Hypothalamus (tissue), 51 donors: ENCODE measurements around the gene UHRF1.
"Not testable (repeated sequence)": the region's sequence is repeated elsewhere in the genome, so short reads cannot be mapped to it uniquely, and the experiment has no call there.

Experiments
- DNase-seq, 51 donors: peaks; one replicate each; lab custom pipeline; 2025; lab: John Stamatoyannopoulos, UW

UHRF1 gene

GRCh38 chr19:4896372-4896771 is 12.9 kb upstream of the UHRF1 start:
- DNase-seq, result no peak

GRCh38 chr19:4897146-4897545 is 12.2 kb upstream of the UHRF1 start:
- no peak for DNase-seq

- DNase-seq, result not testable (repeated sequence)
Measured at GRCh38 chr19:4900879-4901278, 8.4 kb upstream of the UHRF1 start.

- no peak for DNase-seq
Measured at GRCh38 chr19:4902796-4903195, 6.5 kb upstream of the UHRF1 start, which contains the start of gene ARRDC5. Gene ARRDC5, minus strand, starts transcription at chr19:4902896. Its CDS starts 71 bp downstream, at chr19:4902825.

GRCh38 chr19:4904481-4904880 is 4.8 kb upstream of the UHRF1 start:
- no peak for DNase-seq

- DNase-seq, result no peak
Measured at GRCh38 chr19:4906963-4907362, 2.3 kb upstream of the UHRF1 start.

- no peak for DNase-seq
Measured at GRCh38 chr19:4908360-4908759, 941 bp upstream of the UHRF1 start.

- no peak for DNase-seq
Measured at GRCh38 chr19:4908781-4909155, 533 bp upstream of the UHRF1 start.

GRCh38 chr19:4909897-4910593 is 744 bp downstream of the UHRF1 start:
- peak; percentile 22 to 94 (median 83) for DNase-seq

GRCh38 chr19:4910594-4911281 is 1.4 kb downstream of the UHRF1 start:
- peak in 17 of 51 donors; percentile 7 to 47 (median 20) for DNase-seq

GRCh38 chr19:4911314-4911713 is 2.0 kb downstream of the UHRF1 start:
- no peak for DNase-seq

- peak in 47 of 51 donors; percentile 15 to 89 (median 50) for DNase-seq
Measured at GRCh38 chr19:4911786-4912672, 2.7 kb downstream of the UHRF1 start.

- DNase-seq, result no peak
Measured at GRCh38 chr19:4913996-4914735, 4.9 kb downstream of the UHRF1 start.

GRCh38 chr19:4914736-4915501 is 5.6 kb downstream of the UHRF1 start:
- DNase-seq, result peak in 1 of 51 donors; percentile 14

- DNase-seq, result peak in 1 of 51 donors; percentile 17
Measured at GRCh38 chr19:4916292-4917082, 7.2 kb downstream of the UHRF1 start.

- peak in 8 of 51 donors; percentile 3 to 22 (median 8) for DNase-seq
Measured at GRCh38 chr19:4922530-4923275, 13.4 kb downstream of the UHRF1 start.

- DNase-seq, result no peak
Measured at GRCh38 chr19:4923276-4923747, 14.0 kb downstream of the UHRF1 start.

- DNase-seq, result no peak
Measured at GRCh38 chr19:4929186-4929585, 19.9 kb downstream of the UHRF1 start.
